HG03469 (cell line): Measurements from ENCODE around the gene HS3ST5.
"Not testable (repeated sequence)": the region's sequence is repeated elsewhere in the genome, so short reads cannot be mapped to it uniquely, and the experiment has no call there.

Source experiments
- ATAC-seq: cut with Tn5 transposase; IDR thresholded peaks from one replicate; pipeline ENCODE4 v1.9.1; 2021; ENCODE audit warnings: mild to moderate bottlenecking, moderate library complexity, moderate number of reproducible peaks; ENCODE audit not compliant: unreplicated experiment

Gene HS3ST5

GRCh38 chr6:114280239-114280982, 62.4 kb downstream of the HS3ST5 start:
- no peak for ATAC-seq

- no peak for ATAC-seq
Measured at GRCh38 chr6:114277220-114277619, 65.6 kb downstream of the HS3ST5 start.

- ATAC-seq: no peak
Measured at GRCh38 chr6:114276783-114277182, 66.0 kb downstream of the HS3ST5 start.

- no peak for ATAC-seq
Measured at GRCh38 chr6:114274836-114275235, 68.0 kb downstream of the HS3ST5 start.

- no peak for ATAC-seq
Measured at GRCh38 chr6:114272582-114272981, 70.2 kb downstream of the HS3ST5 start.

GRCh38 chr6:114271405-114271804, 71.4 kb downstream of the HS3ST5 start:
- no peak for ATAC-seq

GRCh38 chr6:114267897-114268296, 74.9 kb downstream of the HS3ST5 start:
- no peak for ATAC-seq

GRCh38 chr6:114260810-114261209, 82.0 kb downstream of the HS3ST5 start:
- no peak for ATAC-seq

DNA sequence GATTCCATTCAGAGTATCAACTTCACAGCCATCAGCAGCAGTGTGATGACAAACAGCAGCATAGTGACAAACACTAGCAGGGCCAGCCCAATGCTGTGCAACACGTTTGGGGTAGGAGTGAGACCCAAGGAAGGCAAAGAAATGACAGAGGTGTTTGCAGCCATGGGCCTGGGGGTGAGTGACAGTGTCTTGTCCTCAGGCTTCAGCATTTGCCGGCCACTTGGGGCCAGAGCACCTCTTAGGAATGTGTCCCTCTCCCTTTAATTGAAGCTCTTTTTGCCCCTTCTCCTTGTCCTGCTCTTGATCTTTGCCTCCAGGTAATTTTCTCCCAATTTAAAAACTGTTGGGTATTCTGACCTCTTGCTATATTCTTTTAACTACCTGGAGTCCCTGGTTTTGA, 84.4 kb downstream of the HS3ST5 start:
- no peak for ATAC-seq

DNA sequence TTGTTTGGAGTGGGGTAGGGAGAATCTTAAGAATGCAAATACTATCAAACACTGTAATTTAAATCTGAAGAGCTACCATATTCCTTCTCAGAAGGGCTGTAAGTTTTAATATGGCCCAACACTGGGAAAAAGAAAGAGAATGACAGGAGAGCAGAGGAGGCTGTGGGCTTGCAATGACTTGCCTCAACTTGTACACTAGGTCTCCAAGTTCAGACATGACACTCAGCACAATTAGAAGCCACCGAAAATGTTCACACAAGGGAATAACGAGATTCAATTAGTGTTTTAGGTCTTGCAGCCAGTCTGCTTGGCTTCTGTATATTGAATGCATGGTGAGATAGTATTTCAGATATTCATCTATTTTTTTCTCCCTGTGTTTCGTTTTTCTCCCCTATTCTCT, 89.4 kb downstream of the HS3ST5 start:
- no peak for ATAC-seq

DNA sequence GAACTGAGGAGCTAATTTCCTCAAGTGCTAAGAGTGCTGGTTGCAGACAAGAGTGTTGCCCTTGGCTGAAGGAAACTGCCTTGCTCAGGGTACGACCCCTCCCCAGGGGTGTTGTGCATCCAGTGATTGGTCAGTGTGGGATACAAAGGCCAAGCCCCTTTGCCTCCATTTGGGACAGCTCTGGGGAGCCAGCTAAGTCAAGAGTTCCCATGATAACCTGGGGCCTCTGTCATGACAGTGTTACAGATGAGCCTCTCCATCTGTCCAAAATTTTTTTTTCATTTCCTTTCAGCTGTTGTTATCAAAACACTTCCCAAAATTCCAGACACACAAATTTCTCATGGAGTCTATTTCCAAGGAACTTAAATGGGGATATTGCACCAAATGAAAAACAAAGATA, 93.3 kb downstream of the HS3ST5 start:
- ATAC-seq: no peak

DNA sequence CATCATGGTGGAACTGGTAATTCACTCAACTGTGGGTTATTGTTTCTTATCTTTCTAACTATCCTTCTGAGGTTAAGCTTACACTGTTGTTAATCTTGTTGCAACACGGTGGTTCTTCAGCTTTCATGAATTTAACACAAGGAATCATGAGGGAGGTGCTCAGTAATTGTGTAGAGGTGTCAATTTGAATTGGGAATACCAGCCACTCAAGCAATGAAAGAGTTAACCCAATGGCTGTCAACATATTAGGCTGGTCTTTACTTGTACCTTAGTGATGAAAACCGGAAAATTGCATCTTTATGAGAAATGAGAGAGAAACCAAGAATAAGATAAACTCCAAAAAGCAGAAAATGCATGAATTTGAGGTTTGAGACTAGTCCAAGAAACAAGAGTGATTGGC, 95.7 kb downstream of the HS3ST5 start:
- ATAC-seq: no peak

GRCh38 chr6:114240796-114241195, 102.0 kb downstream of the HS3ST5 start:
- ATAC-seq: no peak

GRCh38 chr6:114228675-114229074, 114.1 kb downstream of the HS3ST5 start:
- ATAC-seq: no peak

DNA sequence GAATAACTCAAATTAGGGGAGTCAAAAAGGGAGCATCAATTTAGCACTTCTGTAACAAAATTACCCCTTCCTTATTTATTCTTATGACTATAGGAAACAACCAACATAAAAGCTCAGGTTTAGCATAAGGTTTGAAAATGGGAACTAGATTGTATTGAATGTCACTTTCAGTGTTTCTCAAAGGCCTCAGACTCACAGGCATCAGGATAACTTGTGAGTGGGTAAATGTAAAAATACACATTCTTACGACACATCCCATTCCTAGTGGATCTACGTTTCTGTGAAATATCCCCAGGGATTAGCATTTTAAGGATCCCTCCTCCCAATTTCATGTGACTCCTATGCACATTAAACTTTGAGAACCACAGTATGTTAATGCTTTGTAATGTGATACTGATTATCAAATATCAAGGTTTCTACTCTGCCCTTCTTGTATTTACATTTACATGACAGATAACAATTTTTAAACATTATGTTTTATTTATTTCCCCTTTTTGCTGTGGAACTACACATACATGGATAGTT, 114.8 kb downstream of the HS3ST5 start:
- ATAC-seq: no peak

DNA sequence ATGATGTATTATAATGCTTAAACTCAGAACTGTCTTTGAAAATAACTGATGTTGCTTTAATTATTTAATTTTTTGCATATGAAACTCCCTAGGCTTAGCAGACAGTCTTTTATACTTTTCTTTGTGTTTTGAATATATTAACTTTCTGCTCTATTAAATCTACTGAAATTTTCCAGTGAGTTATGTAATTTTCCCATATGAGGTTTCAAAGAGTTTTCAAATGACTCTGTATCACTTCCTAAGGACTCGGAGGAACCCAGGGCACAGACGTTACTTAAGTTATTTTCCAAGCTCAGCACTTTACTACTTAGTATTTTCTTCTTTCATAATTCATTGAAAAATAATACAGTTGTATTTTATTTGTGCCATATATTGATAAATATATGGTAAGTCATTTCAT, 122.6 kb downstream of the HS3ST5 start:
- ATAC-seq: no peak

DNA sequence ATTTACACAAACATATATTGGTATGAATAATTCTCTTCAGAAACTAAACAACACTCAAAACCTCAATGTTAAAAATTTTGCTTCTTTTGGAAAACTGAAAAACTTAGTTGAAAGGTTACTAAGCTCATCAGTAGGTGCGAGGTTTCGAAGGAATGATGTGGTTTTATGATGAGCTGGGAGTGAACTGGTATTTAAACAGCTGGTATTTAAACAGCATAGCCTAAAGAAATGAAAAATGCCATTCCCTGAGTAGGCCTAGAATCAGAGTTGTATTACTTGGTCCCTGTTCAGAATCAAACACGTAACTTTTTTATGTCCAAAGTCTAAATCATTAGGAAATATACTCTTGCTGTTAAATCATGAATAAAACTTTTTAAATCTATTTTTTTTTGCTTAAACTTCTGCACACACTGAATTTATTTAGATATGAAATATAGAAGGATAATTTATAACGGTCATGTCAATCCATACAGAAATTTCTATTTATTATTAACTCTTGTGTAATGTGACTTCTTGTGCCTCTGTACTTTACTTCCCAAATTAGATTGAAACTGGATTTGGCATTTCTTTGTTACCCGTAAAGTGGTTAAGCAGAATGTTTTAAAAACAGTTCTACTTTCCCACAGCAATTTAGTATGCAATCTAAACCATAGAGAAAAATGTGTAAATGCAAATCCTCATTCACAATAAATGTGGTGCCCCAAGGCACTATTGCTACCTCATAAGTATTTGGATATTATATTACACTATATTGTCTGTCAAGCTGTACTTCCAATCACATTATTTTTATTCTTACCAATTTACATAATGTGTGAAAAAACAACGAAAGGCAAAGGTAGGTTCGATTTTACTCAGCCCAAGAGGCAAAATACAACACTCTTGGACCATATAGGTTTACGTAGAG, 124.1 kb downstream of the HS3ST5 start:
- ATAC-seq: no peak

GRCh38 chr6:114217996-114218395, 124.8 kb downstream of the HS3ST5 start:
- not testable (repeated sequence) for ATAC-seq

DNA sequence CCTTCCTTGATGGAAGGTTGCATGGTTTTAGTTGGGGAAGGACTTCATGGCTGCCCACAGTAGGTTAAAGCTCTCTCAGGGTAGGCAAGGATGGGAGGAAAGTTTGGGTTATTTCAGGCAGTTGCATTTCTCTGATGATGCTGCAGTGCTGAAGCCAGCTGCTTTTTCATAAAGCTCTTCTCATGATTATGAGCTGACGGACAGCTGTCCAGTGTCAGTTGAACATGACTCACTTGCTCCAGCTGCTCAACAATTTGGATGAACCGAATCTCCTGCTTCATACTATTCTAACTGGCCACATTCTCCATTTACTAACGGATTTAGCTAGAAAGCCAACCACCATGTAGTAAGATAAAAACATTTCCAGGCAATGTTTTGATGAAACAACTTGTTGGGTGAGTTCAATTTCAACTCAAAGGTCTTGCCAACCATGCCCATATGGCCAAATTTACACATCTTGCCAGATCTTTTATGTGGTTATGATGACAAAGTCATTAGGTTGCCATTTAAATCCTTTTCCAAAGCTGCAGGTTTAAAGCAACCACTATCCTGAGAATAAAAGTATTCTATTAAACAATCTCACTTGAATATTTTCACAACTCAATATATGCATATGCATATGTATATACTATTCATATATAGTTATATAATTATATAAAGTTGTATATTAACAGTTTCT, 125.9 kb downstream of the HS3ST5 start:
- ATAC-seq: no peak

- no peak for ATAC-seq
Measured at GRCh38 chr6:114210467-114210866, 132.4 kb downstream of the HS3ST5 start.

DNA sequence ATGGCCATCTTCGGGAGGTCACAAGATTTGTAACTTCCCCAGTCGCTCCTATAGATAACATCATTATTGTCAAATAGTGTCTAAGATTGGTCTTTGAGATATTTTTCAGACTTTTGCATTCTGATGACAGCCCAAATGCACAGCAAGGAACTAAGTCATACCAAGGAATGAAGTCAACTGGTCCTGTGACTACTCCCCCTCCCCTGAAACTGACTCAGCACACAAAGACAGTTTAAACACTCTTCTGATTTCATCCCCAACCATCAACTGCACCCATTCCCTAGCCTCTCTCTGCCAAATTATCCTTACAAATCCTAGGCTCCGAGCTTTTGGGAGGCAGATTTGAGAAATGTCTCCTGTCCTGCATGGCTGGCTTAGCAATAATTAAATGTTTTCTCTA, 139.4 kb downstream of the HS3ST5 start:
- no peak for ATAC-seq
